Psoas muscle (tissue), 8 donors: ENCODE data around the gene MRPS18B. TPM values are rescaled to one million over a fixed set of nuclear protein-coding genes. Genes with fewer than 3 reads are reported as not detected.
A peak's percentile ranks its signal among the peaks of the same experiment; 100 is the strongest.

Experiments used
- ATAC-seq, 4 donors: fragments of 200-7000 bp; cut with Tn5 transposase; one replicate each; pipeline ENCODE4 v1.9.1; 2020; ENCODE audit warnings: moderate library complexity in 3 of 4, mild to moderate bottlenecking in 2 of 4
- DNase-seq, 2 donors: peaks; one replicate each; pipeline ENCODE4 v3.0.0-alpha.2; 2020
- H3K27ac ChIP-seq: fragments of 200-600 bp; one replicate; pipeline ENCODE4 v1.8.0; 2022
- H3K27me3 ChIP-seq, 3 donors: fragments of 200-600 bp in 1 of 3; one replicate each; pipeline versions ENCODE4 v1.6.1 to v1.8.0; 2013 to 2022; ENCODE audit warnings: low read length in 2 of 3, mild to moderate bottlenecking in 2 of 3, moderate library complexity in 1 of 3; ENCODE audit not compliant: insufficient read depth in 3 of 3
- H3K36me3 ChIP-seq, 2 donors: fragments of 200-600 bp in 1 of 2; one replicate each; pipeline versions ENCODE4 v1.6.1 to v1.8.0; 2013 to 2022; ENCODE audit warnings: low read depth in 1 of 2, mild to moderate bottlenecking in 1 of 2, moderate library complexity in 1 of 2; ENCODE audit not compliant: insufficient read depth in 1 of 2
- H3K4me1 ChIP-seq: fragments of 200-600 bp; one replicate; pipeline ENCODE4 v1.8.0; 2022
- H3K4me3 ChIP-seq: fragments of 200-600 bp; one replicate; pipeline ENCODE4 v1.8.0; 2022; ENCODE audit warnings: mild to moderate bottlenecking
- H3K9me3 ChIP-seq: fragments of 200-600 bp; one replicate; pipeline ENCODE4 v1.8.0; 2022
- CTCF ChIP-seq: fragments of 200-600 bp; IDR thresholded peaks from one replicate; pipeline ENCODE4 v1.8.0; 2022; ENCODE audit warnings: antibody characterized with exemption
- WGBS, 3 donors: extraction: QIAGEN DNeasy Blood & Tissue Kit; methylation state at CpG; one replicate each; pipeline versions ENCODE4 v1.1.6 to v1.1.7; 2013; 5-methylcytosine and 5-hydroxymethylcytosine counted together
- intact Hi-C, 2 donors: fragments of 100-400 bp; cut with DNase I; formaldehyde crosslinking; loops; one replicate each; pipeline versions ENCODE4 v1.11.0 to v1.14.2; 2022
- polyA plus RNA-seq, 3 donors: library from polyadenylated mRNA; stranded (reverse); fragments of 200-250 nt; gene quantifications; one replicate each; pipeline ENCODE4 v1.2.3, GENCODE V29; 2013
- total RNA-seq, 4 donors: library from RNA; stranded (reverse); fragmentation: NEBNext Ultra II Directional in 2 of 4; extraction: Animal tissue kit (Norgen Biotek cat#: 25700) in 2 of 4; gene quantifications; one replicate each; pipeline versions ENCODE4 v1.2.1 to v1.2.4, GENCODE V29; 2021 to 2023
- donor health status: healthy with polysubstance abuse.
- donor health status: DM: no; HTN: no; CAD: no; lungs with moderate emphysema.
- donor health status: Bipolar disorder and iron deficiency.
- donor health status: healthy.
- donor health status: DM: yes; HTN: yes; CAD: no.
- donor health status: DM: no; HTN: no; CAD: no.
- donor health status: DM: no; HTN: no; CAD: no.
- donor health status: DM: yes; HTN: yes; CAD: no.

Gene MRPS18B
- total and polyA plus RNA-seq, 7 donors: 109 to 303 (median 184) TPM

DNA sequence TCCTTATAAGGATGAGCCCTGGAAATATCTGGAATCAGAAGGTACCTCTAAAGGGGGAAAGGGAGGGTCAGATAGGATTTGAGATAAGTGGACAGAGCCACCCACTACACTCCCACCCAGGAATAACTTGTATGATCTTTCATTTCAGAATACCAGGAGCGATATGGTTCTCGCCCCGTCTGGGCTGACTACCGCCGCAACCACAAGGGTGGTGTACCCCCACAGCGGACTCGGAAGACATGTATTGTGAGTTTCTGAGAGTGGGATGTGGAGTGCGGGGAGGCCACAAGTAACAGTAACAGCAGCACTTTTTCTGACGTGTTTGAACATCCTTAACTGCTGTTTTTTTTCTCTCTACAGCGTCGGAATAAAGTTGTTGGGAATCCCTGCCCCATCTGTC is 1.9 kb downstream of the MRPS18B start:
- DNase-seq (no peak), ATAC-seq (no peak)
- peaks cover 7 to 70% of the 10 kb centered on the region in 2 donors for H3K36me3 ChIP-seq
- peak overlapping the region; percentile 99 for H3K27ac ChIP-seq
- peaks cover 10% of the 10 kb centered on the region for H3K4me1 ChIP-seq
- H3K4me3 ChIP-seq: peak overlapping the region; percentile 84
- no peaks in the 10 kb centered on the region for H3K9me3 ChIP-seq
- no peak for TF ChIP-seq CTCF
- no peaks in the 10 kb centered on the region for H3K27me3 ChIP-seq
- intact Hi-C loops: loop anchor here in 1 of 2 donors (5.0 kb wide), 1 partner anchor 123 kb away; the partner anchor contains the start of genes FLOT1 and IER3
- 94 to 95% (median 95%) methylated on average over 11 of the region's 11 CpGs for WGBS, 3 donors

DNA sequence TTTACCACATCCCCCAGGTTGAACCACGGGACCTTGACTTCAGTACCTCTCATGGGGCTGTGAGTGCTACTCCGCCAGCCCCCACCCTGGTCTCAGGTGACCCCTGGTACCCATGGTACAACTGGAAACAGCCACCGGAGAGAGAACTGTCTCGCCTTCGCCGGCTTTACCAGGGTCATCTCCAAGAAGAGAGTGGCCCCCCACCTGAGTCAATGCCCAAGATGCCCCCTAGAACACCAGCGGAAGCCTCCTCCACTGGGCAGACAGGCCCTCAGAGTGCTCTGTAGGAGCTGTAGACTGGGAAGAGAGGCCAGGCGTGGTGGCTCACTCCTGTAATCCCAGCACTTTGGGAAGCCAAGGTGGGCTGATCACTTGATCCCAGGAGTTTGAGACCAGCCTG is 7.9 kb downstream of the MRPS18B start:
- 95 to 98% (median 97%) methylated on average over 8 of the region's 8 CpGs for WGBS, 3 donors

GRCh38 chr6:30626484-30627366 is 9.1 kb downstream of the MRPS18B start, which contains the start of gene ATAT1:
TSS of gene ATAT1 (plus strand) at chr6:30626874.
- peak; percentile 89 to 94 for DNase-seq
- H3K4me1 ChIP-seq: peaks cover 7% of the 10 kb centered on the region
- ATAC-seq: peak; percentile 94 to 96 (median 94)
- WGBS, 3 donors: 1 to 2% (median 1%) methylated on average over 35 to 36 of the region's 36 CpGs
- intact Hi-C loops: loop anchor here (5.0 kb wide), 2 partner anchors 46 to 91 kb away; partner anchors contain the start of genes DHX16 (in 1 of the 2) and MDC1 (in 1 of the 2)
- no peaks in the 10 kb centered on the region for H3K9me3 ChIP-seq
- peaks cover 4 to 84% of the 10 kb centered on the region in 2 donors for H3K36me3 ChIP-seq
- peak within 1 kb of the TSS; percentile 85 for H3K27ac ChIP-seq
- peak; percentile 24 for TF ChIP-seq CTCF
- no peaks in the 10 kb centered on the region for H3K27me3 ChIP-seq
- peak within 1 kb of the TSS; percentile 68 for H3K4me3 ChIP-seq

More for the DNA sequence above, 7.9 kb downstream of the MRPS18B start:
- Histone ChIP-seq H3K36me3 (peaks cover 7 to 88% of the 10 kb centered on the region in 2 donors), H3K4me1 (peaks cover 7% of the 10 kb centered on the region), H3K9me3 (no peaks in the 10 kb centered on the region), H3K27me3 (no peaks in the 10 kb centered on the region), H3K4me3 (no peak overlapping the region), H3K27ac (no peak overlapping the region)
- intact Hi-C loops: loop anchor here (5.0 kb wide), 2 partner anchors 47 to 92 kb away; partner anchors contain the start of genes DHX16 (in 1 of the 2) and MDC1 (in 1 of the 2)
- DNase-seq: no peak
- no peak for ATAC-seq
- TF ChIP-seq CTCF: no peak

- ATAC-seq (peak in 2 of 4 donors; percentile 27 to 42), DNase-seq (no peak)
- Histone ChIP-seq H3K27ac (no peak overlapping the region), H3K27me3 (no peaks in the 10 kb centered on the region), H3K36me3 (peaks cover 0 to 43% of the 10 kb centered on the region in 2 donors), H3K9me3 (no peaks in the 10 kb centered on the region), H3K4me3 (no peak overlapping the region), H3K4me1 (no peaks in the 10 kb centered on the region)
- WGBS, 3 donors: 74 to 96% (median 82%) methylated on average over 3 of the region's 3 CpGs
- no peak for TF ChIP-seq CTCF
- intact Hi-C loops: loop anchor here in 1 of 2 donors (5.0 kb wide), 1 partner anchor 36 kb away; the partner anchor contains the start of gene DHX16
Observed at GRCh38 chr6:30635834-30636233, 18.2 kb downstream of the MRPS18B start.
